Peyer's patch (tissue), 4 donors: Measurements from ENCODE around the gene METTL26. TPM values are rescaled to one million over a fixed set of nuclear protein-coding genes. Genes with fewer than 3 reads are reported as not detected.
A peak's percentile ranks its signal among the peaks of the same experiment; 100 is the strongest.

Experiments used
- DNase-seq, 3 donors: peaks; one replicate each; pipeline ENCODE4 v3.0.0-alpha.2; 2017 to 2019
- H3K27ac ChIP-seq, 4 donors: fragments of 200-600 bp; sonication (generic); one replicate each; pipeline ENCODE4 v1.5.1; 2016 to 2019
- H3K27me3 ChIP-seq, 2 donors: fragments of 200-600 bp; sonication (generic); one replicate each; pipeline ENCODE4 v1.5.1; 2019
- H3K36me3 ChIP-seq, 3 donors: fragments of 200-600 bp; sonication (generic); one replicate each; pipeline ENCODE4 v1.5.1; 2016 to 2019
- H3K4me1 ChIP-seq, 4 donors: fragments of 200-600 bp; sonication (generic); one replicate each; pipeline ENCODE4 v1.5.1; 2016 to 2019
- H3K4me3 ChIP-seq, 4 donors: fragments of 200-600 bp; sonication (generic); 1 replicate in 3 of 4; 2 replicates in 1 of 4; pipeline ENCODE4 v1.5.1; 2016 to 2019; ENCODE audit warnings: mild to moderate bottlenecking in 1 of 4
- H3K9me3 ChIP-seq, 4 donors: fragments of 200-600 bp; sonication (generic); one replicate each; pipeline ENCODE4 v1.5.1; 2016 to 2019; ENCODE audit warnings: mild to moderate bottlenecking in 1 of 4
- CTCF ChIP-seq, 6 experiments: fragments of 450-650 bp in 4 of 6; fragments of 200-600 bp in 2 of 6; sonication (generic) in 1 of 6; IDR thresholded peaks; one replicate each; pipeline ENCODE4 v1.5.1; 2017 to 2019; ENCODE audit warnings: antibody characterized with exemption in 6 of 6, mild to moderate bottlenecking in 3 of 6, moderate library complexity in 1 of 6
- POLR2A ChIP-seq, 2 donors: fragments of 450-650 bp; IDR thresholded peaks; one replicate each; pipeline ENCODE4 v1.5.1; 2017; ENCODE audit warnings: antibody characterized with exemption in 2 of 2, mild to moderate bottlenecking in 2 of 2, moderate library complexity in 2 of 2
- total RNA-seq, 4 donors: library from RNA; depleted of rRNA; stranded (reverse); fragments of >200 nt; gene quantifications; one replicate each; pipeline ENCODE4 v1.1.0, GENCODE V29; 2016

METTL26 gene
- total RNA-seq, 4 donors from 2014 or later = 44.5 to 153 (median 60.2) TPM

DNA sequence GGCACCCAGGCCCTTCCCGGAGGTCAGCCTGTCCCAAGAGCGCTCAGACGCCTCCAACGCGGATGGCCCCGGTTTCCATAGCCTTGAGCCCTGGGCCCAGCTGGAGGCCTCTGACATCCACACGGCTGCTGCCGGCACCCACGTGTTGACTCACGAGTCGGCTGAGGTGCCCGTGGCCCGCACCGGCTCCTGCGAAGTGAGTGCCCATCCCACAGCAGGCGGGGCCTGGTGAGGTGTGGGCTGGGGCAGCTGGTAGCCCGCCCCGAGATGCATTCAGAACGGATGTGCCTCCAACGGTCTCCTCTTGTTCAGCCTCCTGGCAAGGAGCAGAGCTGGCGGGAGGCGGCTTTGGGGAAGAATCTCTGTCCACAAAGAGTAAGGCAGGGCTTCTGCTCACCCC is 15.7 kb upstream of the METTL26 start:
- Histone ChIP-seq H3K36me3 (peaks cover 0 to 6% (median 0%) of the 10 kb centered on the region in 3 donors), H3K4me1 (peaks cover 0 to 33% (median 17%) of the 10 kb centered on the region in 4 donors), H3K27ac (no peak overlapping the region), H3K4me3 (no peak overlapping the region), H3K9me3 (no peaks in the 10 kb centered on the region), H3K27me3 (no peaks in the 10 kb centered on the region)
- no peak for DNase-seq
- no peak for TF ChIP-seq CTCF (IDR thresholded peaks at IDR 0.05)
- TF ChIP-seq POLR2A (IDR thresholded peaks at IDR 0.05) = no peak

- Histone ChIP-seq H3K27ac (peak overlapping the region in 3 of 4 donors; percentile 90 to 95 (median 95)), H3K36me3 (peaks cover 0 to 6% (median 0%) of the 10 kb centered on the region in 3 donors), H3K4me3 (peak overlapping the region; percentile 65 to 80 (median 76)), H3K9me3 (no peaks in the 10 kb centered on the region), H3K27me3 (no peaks in the 10 kb centered on the region), H3K4me1 (peaks cover 0 to 53% (median 17%) of the 10 kb centered on the region in 4 donors)
- DNase-seq = no peak
- TF ChIP-seq CTCF (IDR thresholded peaks at IDR 0.05) (no peak), POLR2A (IDR thresholded peaks at IDR 0.05) (no peak)
Observed at GRCh38 chr16:649631-650030, 13.5 kb upstream of the METTL26 start.

DNA sequence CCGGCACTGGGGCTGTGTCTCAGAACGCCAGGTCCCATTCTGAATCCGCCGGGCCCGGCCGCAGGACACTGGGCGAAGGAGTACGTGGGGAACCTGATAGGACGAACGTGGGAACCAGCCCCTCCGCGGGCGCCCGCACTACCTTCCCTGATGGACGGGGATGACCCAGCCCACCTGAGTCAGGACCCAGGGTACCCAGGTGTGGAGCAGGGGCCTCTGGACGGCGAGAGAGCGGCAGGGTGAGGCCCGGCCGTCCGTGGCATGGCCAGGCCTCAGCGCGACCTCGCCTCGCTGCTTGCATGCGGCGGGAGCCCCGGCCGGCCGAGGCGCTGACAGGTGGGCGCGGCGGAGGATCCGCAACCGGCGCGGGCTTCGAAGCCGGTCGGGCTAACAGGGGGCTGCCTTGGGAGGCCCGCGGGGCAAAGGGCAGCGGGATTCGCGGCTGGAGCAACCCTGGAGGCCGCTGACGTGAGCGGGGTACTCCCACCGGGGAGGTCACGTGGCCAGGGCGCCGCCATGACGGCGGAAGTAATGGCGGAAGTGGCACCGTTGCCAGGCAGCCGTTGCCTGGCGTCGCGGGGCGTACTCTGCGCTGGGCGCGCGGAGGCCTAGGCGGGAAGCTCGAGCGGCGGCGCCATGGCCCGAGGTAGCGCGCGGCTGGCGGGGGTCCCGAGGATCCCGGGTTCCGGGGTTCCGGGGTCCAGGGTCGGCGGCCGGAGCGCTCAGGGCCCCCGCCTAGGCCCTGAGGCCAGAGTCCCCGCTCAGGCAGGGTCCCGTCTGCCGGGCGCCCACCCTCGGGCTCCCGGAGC is 12.9 kb upstream of the METTL26 start, which contains the start of gene WDR90:
Gene WDR90 (plus strand): TSS at position 585 of the 809 bp plus-strand sequence. CDS start 52 bp downstream, at position 637.
- peak within 1 kb of the TSS; percentile 65 to 80 (median 76) for H3K4me3 ChIP-seq
- peaks cover 0 to 60% (median 17%) of the 10 kb centered on the region in 4 donors for H3K4me1 ChIP-seq
- peak within 1 kb of the TSS; percentile 90 to 98 (median 95) for H3K27ac ChIP-seq
- H3K9me3 ChIP-seq = no peaks in the 10 kb centered on the region
- H3K27me3 ChIP-seq = no peaks in the 10 kb centered on the region
- DNase-seq = peak; percentile 92 to 98 (median 97)
- TF ChIP-seq CTCF (IDR thresholded peaks at IDR 0.05) (no peak), POLR2A (IDR thresholded peaks at IDR 0.05) (peak; percentile 57 to 83)
- H3K36me3 ChIP-seq = peaks cover 0 to 6% (median 0%) of the 10 kb centered on the region in 3 donors

- Histone ChIP-seq H3K4me3 (peak overlapping the region; percentile 65 to 80 (median 76)), H3K4me1 (peaks cover 0 to 64% (median 17%) of the 10 kb centered on the region in 4 donors)
- DNase-seq = peak; percentile 48 to 93 (median 90)
Observed at GRCh38 chr16:648071-648780, 12.1 kb upstream of the METTL26 start.

More at GRCh38 chr16:648071-648780, 12.1 kb upstream of the METTL26 start:
- no peaks in the 10 kb centered on the region for H3K27me3 ChIP-seq
- H3K27ac ChIP-seq = peak overlapping the region; percentile 90 to 98 (median 95)
- H3K36me3 ChIP-seq = peaks cover 0 to 2% (median 0%) of the 10 kb centered on the region in 3 donors
- H3K9me3 ChIP-seq = no peaks in the 10 kb centered on the region
- TF ChIP-seq CTCF (IDR thresholded peaks at IDR 0.05) (peak; percentile 23 to 82 (median 55)), POLR2A (IDR thresholded peaks at IDR 0.05) (peak; percentile 62 to 66)
